IMR-90 (cell line): ENCODE measurements around the gene PPP1R1A. TPM values are rescaled to one million over a fixed set of nuclear protein-coding genes. Genes with fewer than 3 reads are reported as not detected.

Experiments
- ATAC-seq: fragments of 200-7000 bp; cut with Tn5 transposase; 2 replicates; pipeline ENCODE4 v1.9.1; 2020; ENCODE audit warnings: low read depth, mild to moderate bottlenecking, moderate library complexity
- Bru-seq: library from RNA; stranded (reverse); fragments of 400-500 nt; gene quantifications from one replicate; lab custom pipeline; 2021; lab: Mats Ljungman, UMichigan
- BruChase-seq, 2 experiments: library from RNA; stranded (reverse); fragments of 400-500 nt; gene quantifications; one replicate each; lab custom pipeline; 2021; lab: Mats Ljungman, UMichigan
- BruUV-seq: library from RNA; stranded (reverse); fragments of 400-500 nt; replicated peaks from 2 replicates; lab custom pipeline; 2021; lab: Mats Ljungman, UMichigan
- CTCF ChIA-PET: fragments of 300-600 bp; formaldehyde crosslinking; extraction: SDS; loops from one replicate; lab custom pipeline; 2021; ENCODE audit warnings: antibody characterized with exemption; lab: Yijun Ruan, JAX
- POLR2A ChIA-PET: fragments of 300-600 bp; sonication (Branson Sonifier 250); formaldehyde crosslinking; loops from one replicate; lab custom pipeline; 2022; ENCODE audit warnings: antibody characterized with exemption; ENCODE audit not compliant: unreplicated experiment; lab: Charles Lee
- DNase-seq: peaks from one replicate; pipeline ENCODE4 v3.0.0; 2013
- H2AFZ ChIP-seq: replicated peaks from 2 replicates; pipeline ENCODE3; 2013; ENCODE audit warnings: low read length, mild to moderate bottlenecking; ENCODE audit not compliant: poor library complexity
- H2AK5ac ChIP-seq: 2 replicates; pipeline ENCODE4 v1.6.1; 2013; ENCODE audit warnings: low read depth, low read length, inconsistent platforms
- H2AK9ac ChIP-seq: replicated peaks from 2 replicates; pipeline ENCODE3; 2013; ENCODE audit warnings: mild to moderate bottlenecking, low read depth, low read length, moderate library complexity; ENCODE audit not compliant: poor library complexity
- H2BK120ac ChIP-seq: 2 replicates; pipeline ENCODE4 v1.6.1; 2013; ENCODE audit warnings: low read depth, low read length, inconsistent platforms
- H2BK15ac ChIP-seq: 3 replicates; pipeline ENCODE4 v1.6.1; 2013; ENCODE audit warnings: low read depth, low read length, inconsistent platforms
- H2BK20ac ChIP-seq: 2 replicates; pipeline ENCODE4 v1.6.1; 2013; ENCODE audit warnings: low read depth, mild to moderate bottlenecking, inconsistent platforms, low read length, moderate library complexity
- H2BK5ac ChIP-seq: 2 replicates; pipeline ENCODE4 v1.6.1; 2013; ENCODE audit warnings: mild to moderate bottlenecking, low read depth, low read length, inconsistent platforms; ENCODE audit not compliant: poor library complexity, severe bottlenecking
- H3K14ac ChIP-seq: replicated peaks from 2 replicates; pipeline ENCODE4 v1.6.1; 2013; ENCODE audit warnings: low read depth, low read length, inconsistent platforms
- H3K18ac ChIP-seq: 2 replicates; pipeline ENCODE4 v1.6.1; 2013; ENCODE audit warnings: low read depth, low read length, control low read depth
- H3K23ac ChIP-seq: 2 replicates; pipeline ENCODE4 v1.6.1; 2013; ENCODE audit warnings: low read depth, low read length, inconsistent platforms
- H3K27ac ChIP-seq: 2 replicates; pipeline ENCODE4 v1.5.1; 2013; ENCODE audit warnings: mild to moderate bottlenecking, control low read depth, low read length; ENCODE audit not compliant: insufficient read depth
- H3K27me3 ChIP-seq: 2 replicates; pipeline ENCODE4 v1.6.1; 2013; ENCODE audit warnings: low read length; ENCODE audit not compliant: control insufficient read depth, insufficient read depth
- H3K36me3 ChIP-seq: 2 replicates; pipeline ENCODE4 v1.6.1; 2013; ENCODE audit warnings: low read length, mixed read lengths; ENCODE audit not compliant: control insufficient read depth, insufficient read depth
- H3K4ac ChIP-seq: 2 replicates; pipeline ENCODE4 v1.6.1; 2013; ENCODE audit warnings: low read depth, low read length, inconsistent platforms
- H3K4me1 ChIP-seq: 2 replicates; pipeline ENCODE4 v1.6.1; 2013; ENCODE audit warnings: low read length, mixed read lengths; ENCODE audit not compliant: control insufficient read depth, insufficient read depth
- H3K4me2 ChIP-seq: 2 replicates; pipeline ENCODE4 v1.6.1; 2013; ENCODE audit warnings: low read depth, mild to moderate bottlenecking, control low read depth, low read length, moderate library complexity
- H3K4me3 ChIP-seq: 2 replicates; pipeline ENCODE4 v1.5.1; 2013; ENCODE audit warnings: low read depth, mild to moderate bottlenecking, control low read depth, low read length, moderate library complexity; ENCODE audit not compliant: insufficient read depth
- H3K56ac ChIP-seq: 2 replicates; pipeline ENCODE4 v1.6.1; 2013; ENCODE audit warnings: low read length, inconsistent platforms; ENCODE audit not compliant: insufficient read depth; ENCODE audit errors: extremely low read depth
- H3K79me1 ChIP-seq, 2 experiments: 2 replicates each; pipeline ENCODE4 v1.6.1; 2013; ENCODE audit warnings: low read length in 2 of 2, inconsistent platforms in 1 of 2, low read depth in 1 of 2
- H3K9ac ChIP-seq: 2 replicates; pipeline ENCODE4 v1.6.1; 2013; ENCODE audit warnings: low read depth, low read length, control low read depth
- H3K9me1 ChIP-seq: 2 replicates; pipeline ENCODE4 v1.6.1; 2013; ENCODE audit warnings: low read length, inconsistent platforms; ENCODE audit not compliant: insufficient read depth
- H3K9me3 ChIP-seq: 2 replicates; pipeline ENCODE4 v1.6.1; 2013; ENCODE audit warnings: low read length; ENCODE audit not compliant: control insufficient read depth, insufficient read depth
- H4K20me1 ChIP-seq: 2 replicates; pipeline ENCODE4 v1.6.1; 2013; ENCODE audit warnings: low read length, inconsistent platforms; ENCODE audit not compliant: insufficient read depth
- H4K5ac ChIP-seq: 2 replicates; pipeline ENCODE4 v1.6.1; 2013; ENCODE audit warnings: mild to moderate bottlenecking, low read depth, low read length, control low read depth
- H4K8ac ChIP-seq, 2 experiments: 2 replicates each; pipeline ENCODE4 v1.6.1; 2013; ENCODE audit warnings: low read depth in 2 of 2, low read length in 2 of 2, control low read depth in 1 of 2, inconsistent platforms in 1 of 2
- H4K91ac ChIP-seq: 2 replicates; pipeline ENCODE4 v1.6.1; 2013; ENCODE audit warnings: low read depth, low read length, inconsistent platforms; ENCODE audit not compliant: insufficient read depth
- CEBPB ChIP-seq: IDR thresholded peaks from 2 replicates; pipeline ENCODE4 v1.6.1; 2012; ENCODE audit warnings: low read depth, low read length, improper control_type of control experiment
- ELK1 ChIP-seq: fragments of 150-350 bp; IDR thresholded peaks from 2 replicates; pipeline ENCODE4 v1.6.1; 2016; ENCODE audit warnings: low read depth, mild to moderate bottlenecking, low read length, moderate library complexity, borderline replicate concordance
- FOS ChIP-seq: fragments of 150-350 bp; IDR thresholded peaks from 2 replicates; pipeline ENCODE4 v1.6.1; 2016; ENCODE audit warnings: low read depth, low read length
- MAFK ChIP-seq: IDR thresholded peaks from 2 replicates; pipeline ENCODE4 v1.6.1; 2012; ENCODE audit warnings: low read depth, low read length, improper control_type of control experiment
- MAZ ChIP-seq: IDR thresholded peaks from 2 replicates; pipeline ENCODE4 v1.6.1; 2012; ENCODE audit warnings: low read depth, mild to moderate bottlenecking, low read length, improper control_type of control experiment, moderate library complexity, borderline replicate concordance
- MXI1 ChIP-seq: IDR thresholded peaks from 2 replicates; pipeline ENCODE4 v1.6.1; 2012; ENCODE audit warnings: low read depth, mild to moderate bottlenecking, low read length, moderate library complexity, borderline replicate concordance
- NFE2L2 ChIP-seq: fragments of 150-350 bp; IDR thresholded peaks from 2 replicates; pipeline ENCODE4 v1.6.1; 2016; ENCODE audit warnings: low read depth, mild to moderate bottlenecking, low read length
- POLR2A ChIP-seq: IDR thresholded peaks from 2 replicates; pipeline ENCODE4 v1.6.1; 2012; ENCODE audit warnings: mild to moderate bottlenecking, low read depth, low read length
- RAD21 ChIP-seq: IDR thresholded peaks from 2 replicates; pipeline ENCODE4 v1.6.1; 2012; ENCODE audit warnings: low read length, improper control_type of control experiment
- RCOR1 ChIP-seq: IDR thresholded peaks from 2 replicates; pipeline ENCODE4 v1.6.1; 2012; ENCODE audit warnings: mild to moderate bottlenecking, low read length, improper control_type of control experiment; ENCODE audit not compliant: insufficient replicate concordance
- USF2 ChIP-seq: fragments of 150-350 bp; IDR thresholded peaks from 2 replicates; pipeline ENCODE4 v1.6.1; 2017; ENCODE audit warnings: mild to moderate bottlenecking, antibody characterized with exemption, low read length, low read depth
- WGBS, 2 experiments: methylation state at CpG; one replicate each; pipeline versions ENCODE4 v1.1.5 to v1.1.7; 2013; ENCODE audit warnings: missing lambda C conversion rate in 2 of 2; ENCODE audit not compliant: insufficient read length in 1 of 2; ENCODE audit errors: extremely low coverage in 2 of 2; 5-methylcytosine and 5-hydroxymethylcytosine counted together
- dilution Hi-C: fragments of 300-500 bp; cut with HindIII; formaldehyde crosslinking; loops from one replicate; pipeline ENCODE4 v1.14.3; 2018; ENCODE audit warnings: low sequenced_read_pairs; ENCODE audit not compliant: unreplicated experiment
- in situ Hi-C: fragments of 300-500 bp; cut with MboI; formaldehyde crosslinking; loops from 3 replicates; pipeline ENCODE4 v1.14.3; 2019; ENCODE audit warnings: low sequenced_read_pairs, inconsistent platforms, mixed read lengths
- intact Hi-C: fragments of 100-400 bp; cut with micrococcal nuclease; formaldehyde crosslinking; loops from 2 replicates; pipeline ENCODE4 v1.10.0; 2022
- long read RNA-seq: library from polyadenylated mRNA; unstranded; transcript quantifications from one replicate; pipeline ENCODE4 v2.0.0, GENCODE V29; 2021; ENCODE audit not compliant: unreplicated experiment
- polyA plus RNA-seq, 3 experiments: library from polyadenylated mRNA; depleted of rRNA; stranded (reverse); fragments of >200 nt; gene quantifications; 2 replicates each; pipeline ENCODE4 v1.2.3, GENCODE V29; 2012; ENCODE audit warnings: low replicate concordance in 1 of 3
- total RNA-seq: library from RNA; depleted of rRNA; stranded (reverse); fragments of >200 nt; gene quantifications from 2 replicates; pipeline ENCODE4 v1.2.3, GENCODE V29; 2012; rRNA removed

The PPP1R1A gene
- total RNA-seq (not detected in 2 replicates), polyA plus RNA-seq (2012; rRNA removed) (not detected in 2 replicates), Bru-seq, nascent RNA (not detected), BruChase-seq, experiment 1, labeled RNA remaining after a 6-hour chase (not detected), BruChase-seq, experiment 2, labeled RNA remaining after a 2-hour chase (not detected)
- not detected in 2 replicates for polyA plus RNA-seq (2012; cell fraction: cytosol; rRNA removed)
- not detected in 2 replicates for polyA plus RNA-seq (2012; cell fraction: nucleus; rRNA removed; ENCODE audit: low replicate concordance)
- long read RNA-seq, result 0 reads

GRCh38 chr12:54588110-54588889, at the start of gene PPP1R1A:
Gene PPP1R1A, minus strand, starts transcription at chr12:54588659. Its CDS starts 171 bp downstream, at chr12:54588488.
- no TSS peak for BruUV-seq
- ChIA-PET CTCF (no interaction called here), POLR2A (no interaction called here)
- no peaks in the 10 kb centered on the region for H3K36me3 ChIP-seq
- peak within 1 kb of the TSS; percentile 55 for H2AK9ac ChIP-seq
- no peak within 1 kb of the TSS for H2AK5ac ChIP-seq
- H3K56ac ChIP-seq, result no peak within 1 kb of the TSS
- no peaks in the 10 kb centered on the region for H3K9me3 ChIP-seq
- no peaks in the 10 kb centered on the region for H4K20me1 ChIP-seq
- DNase-seq (no peak), ATAC-seq (peak; percentile 38; the same call in 1 of the 2 replicates)
- no peak within 1 kb of the TSS for H3K27ac ChIP-seq
- H2BK20ac ChIP-seq, result no peak within 1 kb of the TSS
- no peak for TF ChIP-seq RAD21
- TF ChIP-seq MXI1, result no peak
- no peak for TF ChIP-seq ELK1
- no peak for TF ChIP-seq MAZ
- no peak for TF ChIP-seq CEBPB
- TF ChIP-seq POLR2A, result no peak
- TF ChIP-seq USF2, result no peak
- TF ChIP-seq MAFK, result no peak
- no peak for TF ChIP-seq FOS
- no peak for TF ChIP-seq RCOR1
- TF ChIP-seq NFE2L2, result no peak
- no peaks in the 10 kb centered on the region for H3K79me1 ChIP-seq
- no peak within 1 kb of the TSS for H4K91ac ChIP-seq
- H3K4me3 ChIP-seq, result no peak within 1 kb of the TSS
- intact Hi-C loops (no loop called here), dilution Hi-C loops (no loop called here), in situ Hi-C loops (no loop called here)
- no peak within 1 kb of the TSS for H3K9ac ChIP-seq
- 0% methylated on average over 18 of the region's 77 CpGs; no CpG with 5 or more reads in 1 of the 2 experiments for WGBS, 2 experiments
- no peaks in the 10 kb centered on the region for H3K4me1 ChIP-seq
- H3K4ac ChIP-seq, result no peak within 1 kb of the TSS
- H4K8ac ChIP-seq, result no peak within 1 kb of the TSS
- H2BK15ac ChIP-seq, result no peak within 1 kb of the TSS
- no peak within 1 kb of the TSS for H3K23ac ChIP-seq
- no peak within 1 kb of the TSS for H2BK120ac ChIP-seq
- H3K14ac ChIP-seq, result no peak within 1 kb of the TSS
- no peak within 1 kb of the TSS for H3K18ac ChIP-seq
- H3K27me3 ChIP-seq, result peaks cover 74% of the 10 kb centered on the region
- H4K5ac ChIP-seq, result no peak within 1 kb of the TSS
- H3K4me2 ChIP-seq, result no peak within 1 kb of the TSS
- H2AFZ ChIP-seq, result no peak within 1 kb of the TSS
- H3K9me1 ChIP-seq, result no peaks in the 10 kb centered on the region
- H2BK5ac ChIP-seq, result no peak within 1 kb of the TSS
